Breast epithelium (tissue), 3 donors: Measurements from ENCODE around the gene EVA1A.

ENCODE experiments used
- POLR2A ChIP-seq: fragments of 450-650 bp; IDR thresholded peaks from one replicate; pipeline ENCODE4 v1.6.1; 2016; ENCODE audit warnings: antibody characterized with exemption, mild to moderate bottlenecking, moderate library complexity
- TF ChIP-seq, protein P1 (sequence below), 3 donors: fragments of 450-650 bp; IDR thresholded peaks; one replicate each; pipeline ENCODE4 v1.5.1; 2016 to 2017; ENCODE audit warnings: antibody characterized with exemption in 3 of 3, mild to moderate bottlenecking in 3 of 3, moderate library complexity in 3 of 3

DNA sequence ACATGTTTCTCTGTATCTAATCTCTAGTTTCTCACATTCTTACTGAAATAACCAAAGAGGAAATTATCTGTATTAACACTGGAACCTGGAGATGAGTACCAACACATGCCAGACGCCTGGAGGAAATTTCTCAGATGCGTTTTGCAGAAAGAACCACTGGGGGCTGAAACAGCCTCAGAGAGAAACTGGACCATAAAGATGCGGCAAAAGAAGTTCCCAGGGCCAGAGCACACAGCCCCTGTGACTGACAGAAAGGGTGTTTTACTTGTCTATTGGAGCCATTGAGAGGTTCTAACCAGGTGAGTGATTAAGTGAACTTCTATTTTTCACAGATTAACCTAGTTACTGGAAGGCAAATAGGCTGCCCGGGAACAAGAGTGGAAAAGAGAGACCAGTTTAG, 103.9 kb downstream of the EVA1A start:
- TF ChIP-seq, protein P1, sequence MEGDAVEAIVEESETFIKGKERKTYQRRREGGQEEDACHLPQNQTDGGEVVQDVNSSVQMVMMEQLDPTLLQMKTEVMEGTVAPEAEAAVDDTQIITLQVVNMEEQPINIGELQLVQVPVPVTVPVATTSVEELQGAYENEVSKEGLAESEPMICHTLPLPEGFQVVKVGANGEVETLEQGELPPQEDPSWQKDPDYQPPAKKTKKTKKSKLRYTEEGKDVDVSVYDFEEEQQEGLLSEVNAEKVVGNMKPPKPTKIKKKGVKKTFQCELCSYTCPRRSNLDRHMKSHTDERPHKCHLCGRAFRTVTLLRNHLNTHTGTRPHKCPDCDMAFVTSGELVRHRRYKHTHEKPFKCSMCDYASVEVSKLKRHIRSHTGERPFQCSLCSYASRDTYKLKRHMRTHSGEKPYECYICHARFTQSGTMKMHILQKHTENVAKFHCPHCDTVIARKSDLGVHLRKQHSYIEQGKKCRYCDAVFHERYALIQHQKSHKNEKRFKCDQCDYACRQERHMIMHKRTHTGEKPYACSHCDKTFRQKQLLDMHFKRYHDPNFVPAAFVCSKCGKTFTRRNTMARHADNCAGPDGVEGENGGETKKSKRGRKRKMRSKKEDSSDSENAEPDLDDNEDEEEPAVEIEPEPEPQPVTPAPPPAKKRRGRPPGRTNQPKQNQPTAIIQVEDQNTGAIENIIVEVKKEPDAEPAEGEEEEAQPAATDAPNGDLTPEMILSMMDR (IDR thresholded peaks at IDR 0.05) = no peak
- TF ChIP-seq POLR2A = no peak
